Measurements from ENCODE around the gene AUP1.

- TF ChIP-seq CTCF (IDR thresholded peaks at IDR 0.05) = no peak
- no peak for TF ChIP-seq POLR2A (IDR thresholded peaks at IDR 0.05)
- no peak for TF ChIP-seq POLR2AphosphoS5 (IDR thresholded peaks at IDR 0.05)
- TF ChIP-seq EP300 (IDR thresholded peaks at IDR 0.05) = no peak
These were observed 4.4 kb downstream of the AUP1 start for GRCh38 chr2:74524955-74525716.

Measured in stomach (tissue), 4 donors.